ENCODE measurements around the gene ASB10. TPM values are rescaled to one million over a fixed set of nuclear protein-coding genes. Genes with fewer than 3 reads are reported as not detected.

The ASB10 gene
- total and polyA plus RNA-seq, 2 of the 4 experiments (the other 2 are of a cell fraction), result not detected

DNA sequence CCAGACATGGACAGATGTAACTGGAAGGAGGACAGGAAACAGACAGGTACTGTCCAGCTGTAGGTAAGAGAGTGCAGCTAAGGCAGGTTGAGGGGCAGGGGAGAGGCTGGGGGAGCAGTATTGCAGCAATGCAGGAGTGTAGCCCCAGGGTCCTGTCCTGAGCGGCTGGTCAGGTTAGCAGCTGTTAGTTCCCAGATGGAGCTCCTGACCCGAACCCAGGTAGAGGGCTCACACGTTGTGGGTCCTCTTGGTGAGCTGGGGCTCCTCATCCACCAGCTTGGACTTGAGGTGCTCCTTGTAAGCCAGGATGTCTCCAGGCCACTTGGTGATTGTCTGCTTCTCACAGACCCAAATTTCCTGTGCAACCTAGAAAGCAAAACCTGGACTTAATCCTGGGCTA lies 26.8 kb upstream of the ASB10 start:
- DNase-seq (no peak), ATAC-seq (ENCODE audit: low read depth) (no peak)
- Histone ChIP-seq H3K23ac (ENCODE audit: low read depth, low read length) (no peak overlapping the region), H3K4me2 (ENCODE audit: low read depth, low read length) (no peak overlapping the region), H3K9me1 (ENCODE audit: insufficient read depth, low read length) (no peaks in the 10 kb centered on the region; the same call in 1 of the 2 replicates), H2BK5ac (ENCODE audit: low read depth, low read length, poor library complexity, severe bottlenecking) (no peak overlapping the region), H3K9me3 (ENCODE audit: control insufficient read depth, insufficient read depth, low read length) (no peaks in the 10 kb centered on the region), H3K79me1 (ENCODE audit: low read depth in 1 of 2, low read length in 2 of 2) (no peaks in the 10 kb centered on the region), H3K4me1 (ENCODE audit: control insufficient read depth, insufficient read depth, low read length) (no peaks in the 10 kb centered on the region), H2AK9ac (replicated peaks; ENCODE audit: low read depth, low read length, poor library complexity) (no peak overlapping the region), H3K18ac (ENCODE audit: low read depth, low read length) (no peak overlapping the region), H3K4ac (ENCODE audit: low read depth, low read length) (no peak overlapping the region), H2AK5ac (ENCODE audit: low read depth, low read length) (no peak overlapping the region), H3K56ac (ENCODE audit: extremely low read depth, insufficient read depth, low read length) (no peak overlapping the region), H2BK120ac (ENCODE audit: low read depth, low read length) (no peak overlapping the region), H4K91ac (ENCODE audit: insufficient read depth, low read depth, low read length) (no peak overlapping the region), H4K8ac (ENCODE audit: low read depth in 2 of 2, low read length in 2 of 2) (no peak overlapping the region), H3K27me3 (ENCODE audit: control insufficient read depth, insufficient read depth, low read length) (peaks cover 2% of the 10 kb centered on the region; the same call in 1 of the 2 replicates), H4K5ac (ENCODE audit: low read depth, low read length) (no peak overlapping the region), H2AFZ (replicated peaks; ENCODE audit: low read length, poor library complexity) (no peak overlapping the region), H2BK20ac (ENCODE audit: low read depth, low read length) (no peak overlapping the region), H3K36me3 (ENCODE audit: control insufficient read depth, insufficient read depth, low read length) (peaks cover 58% of the 10 kb centered on the region), H3K14ac (replicated peaks; ENCODE audit: low read depth, low read length) (no peak overlapping the region), H3K4me3 (ENCODE audit: insufficient read depth, low read depth, low read length) (no peak overlapping the region), H3K27ac (ENCODE audit: insufficient read depth, low read length) (no peak overlapping the region), H3K9ac (ENCODE audit: low read depth, low read length) (no peak overlapping the region), H4K20me1 (ENCODE audit: insufficient read depth, low read length) (no peaks in the 10 kb centered on the region), H2BK15ac (ENCODE audit: low read depth, low read length) (no peak overlapping the region)
- TF ChIP-seq NFE2L2 (IDR thresholded peaks at IDR 0.05; ENCODE audit: low read depth, low read length), result no peak
- no peak for TF ChIP-seq MAZ (IDR thresholded peaks at IDR 0.05; ENCODE audit: borderline replicate concordance, low read depth, low read length)
- TF ChIP-seq CHD1 (IDR thresholded peaks at IDR 0.05; ENCODE audit: low read depth, low read length), result no peak
- TF ChIP-seq, protein P1, sequence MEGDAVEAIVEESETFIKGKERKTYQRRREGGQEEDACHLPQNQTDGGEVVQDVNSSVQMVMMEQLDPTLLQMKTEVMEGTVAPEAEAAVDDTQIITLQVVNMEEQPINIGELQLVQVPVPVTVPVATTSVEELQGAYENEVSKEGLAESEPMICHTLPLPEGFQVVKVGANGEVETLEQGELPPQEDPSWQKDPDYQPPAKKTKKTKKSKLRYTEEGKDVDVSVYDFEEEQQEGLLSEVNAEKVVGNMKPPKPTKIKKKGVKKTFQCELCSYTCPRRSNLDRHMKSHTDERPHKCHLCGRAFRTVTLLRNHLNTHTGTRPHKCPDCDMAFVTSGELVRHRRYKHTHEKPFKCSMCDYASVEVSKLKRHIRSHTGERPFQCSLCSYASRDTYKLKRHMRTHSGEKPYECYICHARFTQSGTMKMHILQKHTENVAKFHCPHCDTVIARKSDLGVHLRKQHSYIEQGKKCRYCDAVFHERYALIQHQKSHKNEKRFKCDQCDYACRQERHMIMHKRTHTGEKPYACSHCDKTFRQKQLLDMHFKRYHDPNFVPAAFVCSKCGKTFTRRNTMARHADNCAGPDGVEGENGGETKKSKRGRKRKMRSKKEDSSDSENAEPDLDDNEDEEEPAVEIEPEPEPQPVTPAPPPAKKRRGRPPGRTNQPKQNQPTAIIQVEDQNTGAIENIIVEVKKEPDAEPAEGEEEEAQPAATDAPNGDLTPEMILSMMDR (conservative IDR thresholded peaks at IDR 0.05; ENCODE audit: low read depth, low read length), result no peak
- no peak for TF ChIP-seq POLR2A (IDR thresholded peaks at IDR 0.05; ENCODE audit: low read depth, low read length)
- TF ChIP-seq, protein P2, sequence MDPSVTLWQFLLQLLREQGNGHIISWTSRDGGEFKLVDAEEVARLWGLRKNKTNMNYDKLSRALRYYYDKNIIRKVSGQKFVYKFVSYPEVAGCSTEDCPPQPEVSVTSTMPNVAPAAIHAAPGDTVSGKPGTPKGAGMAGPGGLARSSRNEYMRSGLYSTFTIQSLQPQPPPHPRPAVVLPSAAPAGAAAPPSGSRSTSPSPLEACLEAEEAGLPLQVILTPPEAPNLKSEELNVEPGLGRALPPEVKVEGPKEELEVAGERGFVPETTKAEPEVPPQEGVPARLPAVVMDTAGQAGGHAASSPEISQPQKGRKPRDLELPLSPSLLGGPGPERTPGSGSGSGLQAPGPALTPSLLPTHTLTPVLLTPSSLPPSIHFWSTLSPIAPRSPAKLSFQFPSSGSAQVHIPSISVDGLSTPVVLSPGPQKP (IDR thresholded peaks at IDR 0.05; ENCODE audit: borderline replicate concordance, low read depth, low read length), result no peak
- TF ChIP-seq MAFK (IDR thresholded peaks at IDR 0.05; ENCODE audit: low read depth, low read length), result no peak
- no peak for TF ChIP-seq CEBPB (IDR thresholded peaks at IDR 0.05; ENCODE audit: low read depth, low read length)
- TF ChIP-seq, protein P3, sequence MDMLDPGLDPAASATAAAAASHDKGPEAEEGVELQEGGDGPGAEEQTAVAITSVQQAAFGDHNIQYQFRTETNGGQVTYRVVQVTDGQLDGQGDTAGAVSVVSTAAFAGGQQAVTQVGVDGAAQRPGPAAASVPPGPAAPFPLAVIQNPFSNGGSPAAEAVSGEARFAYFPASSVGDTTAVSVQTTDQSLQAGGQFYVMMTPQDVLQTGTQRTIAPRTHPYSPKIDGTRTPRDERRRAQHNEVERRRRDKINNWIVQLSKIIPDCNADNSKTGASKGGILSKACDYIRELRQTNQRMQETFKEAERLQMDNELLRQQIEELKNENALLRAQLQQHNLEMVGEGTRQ (IDR thresholded peaks at IDR 0.05; ENCODE audit: low read depth, low read length), result no peak
- TF ChIP-seq RCOR1 (IDR thresholded peaks at IDR 0.05; ENCODE audit: insufficient replicate concordance, low read length), result no peak
- TF ChIP-seq RAD21 (IDR thresholded peaks at IDR 0.05; ENCODE audit: low read length), result no peak
- no peak for TF ChIP-seq BHLHE40 (IDR thresholded peaks at IDR 0.05; ENCODE audit: low read depth, low read length)
- no peak for TF ChIP-seq SMC3 (IDR thresholded peaks at IDR 0.05; ENCODE audit: low read depth, low read length)
- no peak for TF ChIP-seq FOS (IDR thresholded peaks at IDR 0.05; ENCODE audit: low read depth, low read length)
- TF ChIP-seq MXI1 (IDR thresholded peaks at IDR 0.05; ENCODE audit: borderline replicate concordance, low read depth, low read length), result no peak
- TF ChIP-seq RFX5 (IDR thresholded peaks at IDR 0.05; ENCODE audit: low read depth, low read length), result no peak
- dilution Hi-C loops (cut with HindIII; ENCODE audit: low sequenced_read_pairs, unreplicated experiment), result no loop called here
- ChIA-PET CTCF (no interaction called here), POLR2A (ENCODE audit: unreplicated experiment) (no interaction called here)
- no TSS peak for BruUV-seq (replicated peaks)
- intact Hi-C loops (cut with micrococcal nuclease), result no loop called here
- in situ Hi-C loops (cut with MboI; ENCODE audit: low sequenced_read_pairs), result no loop called here
- 85% methylated on average over 2 of the region's 3 CpGs; no CpG with 5 or more reads in 1 of the 2 experiments for WGBS, 2 experiments (ENCODE audit: extremely low coverage in 2 of 2, insufficient read length in 1 of 2)

All from IMR-90 (cell line).